Measurements from ENCODE around the gene PKD1. TPM values are rescaled to one million over a fixed set of nuclear protein-coding genes. Genes with fewer than 3 reads are reported as not detected.

PKD1 gene
- total RNA-seq, 1 experiment from 2014 or later = 45.6 TPM

- no peaks in the 10 kb centered on the region for H3K27me3 ChIP-seq (ENCODE audit: control insufficient read depth, insufficient read depth, low read length)
- peak; percentile 67 for DNase-seq
- H3K36me3 ChIP-seq (replicated peaks; ENCODE audit: control insufficient read depth, insufficient read depth, low read length) = peaks cover 2% of the 10 kb centered on the region
- H3K4me3 ChIP-seq (ENCODE audit: insufficient read depth, low read depth, low read length) = no peak overlapping the region
These were observed 54.3 kb downstream of the PKD1 start for GRCh38 chr16:2081201-2082084.

- DNase-seq = no peak
- Histone ChIP-seq H3K4me3 (ENCODE audit: insufficient read depth, low read depth, low read length) (no peak overlapping the region), H3K27me3 (ENCODE audit: control insufficient read depth, insufficient read depth, low read length) (no peaks in the 10 kb centered on the region), H3K36me3 (replicated peaks; ENCODE audit: control insufficient read depth, insufficient read depth, low read length) (peaks cover 2% of the 10 kb centered on the region)
These were observed 55.7 kb downstream of the PKD1 start for GRCh38 chr16:2079991-2080390.

DNA sequence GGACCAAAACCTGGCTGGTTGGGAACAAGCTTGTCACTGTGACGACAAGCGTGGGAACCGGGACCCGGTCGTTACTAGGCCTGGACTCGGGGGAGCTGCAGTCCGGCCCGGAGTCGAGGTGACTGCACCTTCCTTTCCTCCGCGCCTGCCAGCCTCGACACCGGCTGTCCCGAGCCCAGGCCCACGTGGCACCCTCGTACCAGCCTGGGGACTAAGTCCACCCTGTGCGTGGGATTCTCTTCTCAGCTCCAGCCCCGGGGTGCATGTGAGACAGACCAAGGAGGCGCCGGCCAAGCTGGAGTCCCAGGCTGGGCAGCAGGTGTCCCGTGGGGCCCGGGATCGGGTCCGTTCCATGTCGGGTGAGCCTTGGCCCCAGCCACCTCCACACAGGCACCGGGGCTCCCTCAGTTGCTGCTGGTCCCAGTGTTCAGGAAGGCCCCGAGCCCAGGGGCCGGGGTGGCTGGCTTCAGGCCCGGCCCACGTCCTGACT lies 56.3 kb downstream of the PKD1 start:
- DNase-seq = peak; percentile 70
- H3K4me3 ChIP-seq (ENCODE audit: insufficient read depth, low read depth, low read length) = no peak overlapping the region
- H3K36me3 ChIP-seq (replicated peaks; ENCODE audit: control insufficient read depth, insufficient read depth, low read length) = peaks cover 2% of the 10 kb centered on the region
- H3K27me3 ChIP-seq (ENCODE audit: control insufficient read depth, insufficient read depth, low read length) = no peaks in the 10 kb centered on the region

DNA sequence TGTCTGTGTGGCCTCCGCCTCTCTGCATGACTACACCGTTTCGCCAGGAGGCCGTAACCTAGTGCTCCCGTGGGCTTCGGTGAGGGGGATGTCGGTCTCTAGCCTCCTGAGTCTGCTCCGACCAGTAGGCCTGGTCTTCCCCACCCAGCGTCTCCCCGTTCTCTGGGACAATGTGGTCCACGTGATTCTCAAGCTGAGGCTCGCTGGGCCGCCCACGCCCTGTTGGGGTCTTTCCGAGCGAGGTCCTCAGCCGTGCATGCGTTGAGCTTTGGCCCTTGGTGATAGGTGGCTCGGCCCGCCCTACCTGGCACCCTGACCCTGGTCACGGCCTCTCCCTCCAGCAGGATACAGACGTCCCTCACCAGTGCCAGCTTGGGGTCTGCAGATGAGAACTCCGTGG lies 57.0 kb downstream of the PKD1 start:
- Histone ChIP-seq H3K27me3 (ENCODE audit: control insufficient read depth, insufficient read depth, low read length) (no peaks in the 10 kb centered on the region), H3K4me3 (ENCODE audit: insufficient read depth, low read depth, low read length) (no peak overlapping the region), H3K36me3 (replicated peaks; ENCODE audit: control insufficient read depth, insufficient read depth, low read length) (peaks cover 3% of the 10 kb centered on the region)
- DNase-seq = no peak

- Histone ChIP-seq H3K27me3 (ENCODE audit: control insufficient read depth, insufficient read depth, low read length) (no peaks in the 10 kb centered on the region), H3K36me3 (replicated peaks; ENCODE audit: control insufficient read depth, insufficient read depth, low read length) (peaks cover 5% of the 10 kb centered on the region), H3K4me3 (ENCODE audit: insufficient read depth, low read depth, low read length) (no peak overlapping the region)
- no peak for DNase-seq
These were observed 57.6 kb downstream of the PKD1 start for GRCh38 chr16:2078096-2078495.

DNA sequence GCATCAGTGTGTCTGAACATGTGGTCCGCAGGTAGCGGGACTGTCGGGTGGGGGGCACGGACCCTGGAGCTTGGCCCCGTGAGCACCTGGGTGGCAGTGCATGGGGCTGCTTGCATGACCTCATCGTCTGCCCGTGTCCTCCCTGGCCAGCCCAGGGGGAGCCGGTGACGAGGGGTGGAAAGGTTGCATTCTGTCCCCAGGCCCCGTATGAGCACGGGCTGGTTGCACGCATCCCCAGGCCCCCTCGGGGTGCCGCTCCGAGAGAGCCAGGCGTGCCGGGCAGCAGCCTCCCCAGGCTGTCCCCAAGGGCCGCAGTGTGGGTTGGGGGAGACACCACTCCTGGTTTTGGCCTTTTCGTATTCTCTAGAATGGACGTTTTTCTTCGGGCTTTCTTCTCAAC lies 58.0 kb downstream of the PKD1 start:
- Histone ChIP-seq H3K36me3 (replicated peaks; ENCODE audit: control insufficient read depth, insufficient read depth, low read length) (peaks cover 6% of the 10 kb centered on the region), H3K4me3 (ENCODE audit: insufficient read depth, low read depth, low read length) (no peak overlapping the region), H3K27me3 (ENCODE audit: control insufficient read depth, insufficient read depth, low read length) (no peaks in the 10 kb centered on the region)
- DNase-seq = peak; percentile 69

GRCh38 chr16:2077016-2077415 lies 58.7 kb downstream of the PKD1 start:
- Histone ChIP-seq H3K27me3 (ENCODE audit: control insufficient read depth, insufficient read depth, low read length) (no peaks in the 10 kb centered on the region), H3K4me3 (ENCODE audit: insufficient read depth, low read depth, low read length) (no peak overlapping the region), H3K36me3 (replicated peaks; ENCODE audit: control insufficient read depth, insufficient read depth, low read length) (peaks cover 4% of the 10 kb centered on the region)
- no peak for DNase-seq

DNA sequence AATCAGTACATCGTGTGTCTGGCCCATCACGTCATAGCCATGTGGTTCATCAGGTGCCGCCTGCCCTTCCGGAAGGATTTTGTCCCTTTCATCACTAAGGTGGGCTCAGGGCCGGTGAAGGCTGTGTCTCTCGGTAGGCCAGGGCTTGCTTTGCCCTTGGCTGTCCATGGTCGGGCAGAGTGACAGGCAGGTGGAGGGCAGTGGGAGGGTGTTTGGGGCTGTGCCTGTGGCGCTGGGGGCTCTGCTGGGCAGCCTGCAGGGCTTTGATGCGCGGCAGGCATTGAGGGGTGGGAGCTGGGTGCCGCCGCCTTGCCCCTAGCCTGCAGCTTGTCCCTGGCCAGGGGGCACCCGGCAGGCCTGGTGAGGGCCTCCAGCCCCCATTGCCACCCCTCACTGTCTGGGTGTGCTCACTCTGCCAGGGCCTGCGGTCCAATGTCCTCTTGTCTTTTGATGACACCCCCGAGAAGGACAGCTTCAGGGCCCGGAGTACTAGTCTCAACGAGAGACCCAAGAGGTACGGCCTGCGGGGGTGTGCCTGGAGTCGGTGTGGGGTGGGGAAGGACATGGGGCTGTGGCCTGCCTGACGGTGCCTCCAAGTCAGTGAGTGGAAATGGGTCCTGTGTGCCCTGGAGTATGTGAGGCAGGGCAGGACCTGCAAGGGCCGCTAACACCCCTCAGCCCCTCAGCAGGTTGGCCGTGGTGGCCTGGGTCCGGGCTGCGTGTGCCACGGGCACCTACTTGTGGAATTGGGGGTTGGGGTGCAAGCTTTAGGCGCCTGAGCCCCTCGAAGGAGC lies 59.4 kb downstream of the PKD1 start:
- no peak for DNase-seq
- Histone ChIP-seq H3K27me3 (ENCODE audit: control insufficient read depth, insufficient read depth, low read length) (no peaks in the 10 kb centered on the region), H3K4me3 (ENCODE audit: insufficient read depth, low read depth, low read length) (no peak overlapping the region), H3K36me3 (replicated peaks; ENCODE audit: control insufficient read depth, insufficient read depth, low read length) (peaks cover 4% of the 10 kb centered on the region)

GRCh38 chr16:2075631-2076030 lies 60.1 kb downstream of the PKD1 start:
- no peaks in the 10 kb centered on the region for H3K27me3 ChIP-seq (ENCODE audit: control insufficient read depth, insufficient read depth, low read length)
- H3K4me3 ChIP-seq (ENCODE audit: insufficient read depth, low read depth, low read length) = no peak overlapping the region
- peaks cover 4% of the 10 kb centered on the region for H3K36me3 ChIP-seq (replicated peaks; ENCODE audit: control insufficient read depth, insufficient read depth, low read length)
- DNase-seq = no peak

- Histone ChIP-seq H3K4me3 (ENCODE audit: insufficient read depth, low read depth, low read length) (no peak overlapping the region), H3K36me3 (replicated peaks; ENCODE audit: control insufficient read depth, insufficient read depth, low read length) (peaks cover 5% of the 10 kb centered on the region), H3K27me3 (ENCODE audit: control insufficient read depth, insufficient read depth, low read length) (no peaks in the 10 kb centered on the region)
- no peak for DNase-seq
These were observed 61.6 kb downstream of the PKD1 start for GRCh38 chr16:2074071-2074470.

DNA sequence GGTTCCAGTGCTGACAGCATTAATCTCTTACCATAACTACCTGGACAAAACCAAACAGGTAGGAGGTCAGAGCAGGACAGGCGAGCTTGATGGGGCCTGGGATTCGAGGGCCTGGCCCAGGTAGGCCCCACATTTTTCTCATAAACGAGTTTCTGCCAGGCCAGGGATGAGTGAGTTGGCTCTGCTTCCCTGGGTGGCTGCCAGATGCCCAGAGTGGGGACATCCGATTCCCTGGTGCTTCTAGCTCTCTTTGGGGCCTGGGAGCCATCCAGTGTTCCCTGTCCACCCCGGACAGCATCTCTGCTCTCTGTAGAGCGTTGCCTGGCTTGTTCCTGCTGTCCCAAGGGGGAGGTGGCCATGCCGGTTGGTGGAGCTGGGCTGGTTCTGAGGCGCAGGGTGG lies 62.8 kb downstream of the PKD1 start:
- Histone ChIP-seq H3K4me3 (ENCODE audit: insufficient read depth, low read depth, low read length) (no peak overlapping the region), H3K27me3 (ENCODE audit: control insufficient read depth, insufficient read depth, low read length) (no peaks in the 10 kb centered on the region), H3K36me3 (replicated peaks; ENCODE audit: control insufficient read depth, insufficient read depth, low read length) (peaks cover 5% of the 10 kb centered on the region)
- DNase-seq = no peak

- H3K27me3 ChIP-seq (ENCODE audit: control insufficient read depth, insufficient read depth, low read length) = no peaks in the 10 kb centered on the region
- no peak for DNase-seq
- H3K4me3 ChIP-seq (ENCODE audit: insufficient read depth, low read depth, low read length) = no peak overlapping the region
- H3K36me3 ChIP-seq (replicated peaks; ENCODE audit: control insufficient read depth, insufficient read depth, low read length) = peaks cover 5% of the 10 kb centered on the region
These were observed 64.1 kb downstream of the PKD1 start for GRCh38 chr16:2071454-2072202.

GRCh38 chr16:2070576-2071453 lies 64.9 kb downstream of the PKD1 start:
- H3K36me3 ChIP-seq (replicated peaks; ENCODE audit: control insufficient read depth, insufficient read depth, low read length) = peaks cover 11% of the 10 kb centered on the region
- H3K27me3 ChIP-seq (ENCODE audit: control insufficient read depth, insufficient read depth, low read length) = no peaks in the 10 kb centered on the region
- no peak for DNase-seq
- no peak overlapping the region for H3K4me3 ChIP-seq (ENCODE audit: insufficient read depth, low read depth, low read length)

DNA sequence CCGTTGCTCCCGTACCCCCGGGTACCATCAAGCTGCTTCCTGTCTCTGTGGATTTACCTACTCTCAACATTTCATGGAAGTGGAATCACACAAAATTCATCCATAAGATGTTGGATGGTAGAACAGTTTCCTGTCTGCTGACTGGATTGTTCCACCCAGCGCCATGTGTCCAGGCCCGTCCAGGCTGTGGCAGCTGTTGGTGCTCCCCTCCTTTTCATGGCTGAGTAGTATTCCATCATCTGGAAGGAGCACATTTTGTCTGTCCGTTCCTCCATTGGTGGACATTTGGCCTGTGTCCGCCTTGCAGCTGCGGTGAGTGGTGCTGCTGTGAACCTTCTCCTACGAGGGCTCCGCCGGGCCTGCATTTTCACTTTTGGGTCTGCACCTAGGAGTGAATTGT lies 69.6 kb downstream of the PKD1 start:
- peaks cover 10% of the 10 kb centered on the region for H3K36me3 ChIP-seq (replicated peaks; ENCODE audit: control insufficient read depth, insufficient read depth, low read length)
- no peaks in the 10 kb centered on the region for H3K27me3 ChIP-seq (ENCODE audit: control insufficient read depth, insufficient read depth, low read length)
- no peak for DNase-seq
- no peak overlapping the region for H3K4me3 ChIP-seq (ENCODE audit: insufficient read depth, low read depth, low read length)

All from H7 (cell line).